SK-N-SH (cell line): ENCODE data around the gene CEP112. TPM values are rescaled to one million over a fixed set of nuclear protein-coding genes. Genes with fewer than 3 reads are reported as not detected.

Experiments
- CTCF ChIA-PET: fragments of 300-600, 350-600 bp; formaldehyde crosslinking; extraction: SDS; loops from one replicate; lab custom pipeline; 2021; lab: Yijun Ruan, JAX
- POLR2A ChIA-PET: fragments of 350-600 bp; sonication (Branson Sonifier 250); formaldehyde crosslinking; extraction: SDS; loops from one replicate; lab custom pipeline; 2020; ENCODE audit warnings: antibody characterized with exemption, inconsistent platforms; lab: Yijun Ruan, JAX
- DNase-seq: peaks from one replicate; pipeline ENCODE4 v3.0.0; 2012
- H2AFZ ChIP-seq: fragments of 200-600 bp; sonication (generic); 2 replicates; pipeline ENCODE4 v1.8.1; 2016; ENCODE audit warnings: antibody characterized with exemption, mild to moderate bottlenecking, low read depth
- H3F3A ChIP-seq: fragments of 200-600 bp; sonication (generic); replicated peaks from 2 replicates; pipeline ENCODE3; 2016; ENCODE audit warnings: antibody characterized with exemption, mild to moderate bottlenecking; ENCODE audit not compliant: insufficient read depth
- H3K27ac ChIP-seq, 2 experiments: fragments of 200-500 bp in 1 of 2; fragments of 200-600 bp in 1 of 2; sonication (Bioruptor generic) in 1 of 2; sonication (generic), shearing (Covaris generic) in 1 of 2; 2 replicates each; pipeline versions ENCODE4 v1.5.1 to v1.6.1; 2014 to 2016; ENCODE audit warnings: low read depth in 2 of 2, inconsistent platforms in 1 of 2, low read length in 1 of 2, mild to moderate bottlenecking in 1 of 2, mixed read lengths in 1 of 2
- H3K27me3 ChIP-seq: fragments of 200-600 bp; sonication (generic), shearing (Covaris generic); 2 replicates; pipeline ENCODE4 v1.6.1; 2016; ENCODE audit warnings: mixed run types; ENCODE audit not compliant: insufficient read depth
- H3K36me3 ChIP-seq, 2 experiments: fragments of 200-500 bp in 1 of 2; fragments of 200-600 bp in 1 of 2; sonication (Bioruptor generic) in 1 of 2; sonication (generic) in 1 of 2; replicated peaks in 1 of 2; 2 replicates each; pipeline versions ENCODE3 to v1.5.1; 2014 to 2016; ENCODE audit warnings: low read length in 1 of 2, mild to moderate bottlenecking in 1 of 2; ENCODE audit not compliant: insufficient read depth in 2 of 2, control insufficient read depth in 1 of 2
- H3K4me1 ChIP-seq, 2 experiments: fragments of 200-500 bp in 1 of 2; fragments of 200-600 bp in 1 of 2; sonication (Bioruptor generic) in 1 of 2; sonication (generic), shearing (Covaris generic) in 1 of 2; 2 replicates each; pipeline versions ENCODE4 v1.5.1 to v1.6.1; 2014 to 2016; ENCODE audit warnings: low read depth in 1 of 2, low read length in 1 of 2, mixed run types in 1 of 2; ENCODE audit not compliant: insufficient read depth in 2 of 2, control insufficient read depth in 1 of 2
- H3K4me2 ChIP-seq: fragments of 200-600 bp; sonication (generic), shearing (Covaris generic); 2 replicates; pipeline ENCODE4 v1.6.1; 2017; ENCODE audit warnings: mixed run types
- H3K4me3 ChIP-seq, 2 experiments: fragments of 200-500 bp in 1 of 2; fragments of 200-600 bp in 1 of 2; sonication (Bioruptor generic) in 1 of 2; sonication (generic), shearing (Covaris generic) in 1 of 2; 2 replicates each; pipeline versions ENCODE4 v1.5.1 to v1.8.1; 2014 to 2016; ENCODE audit warnings: low read depth in 2 of 2, inconsistent platforms in 1 of 2, low read length in 1 of 2, mild to moderate bottlenecking in 1 of 2, mixed read lengths in 1 of 2, moderate library complexity in 1 of 2
- H3K79me2 ChIP-seq: fragments of 200-600 bp; sonication (generic); 2 replicates; pipeline ENCODE4 v1.8.1; 2017; ENCODE audit warnings: mild to moderate bottlenecking; ENCODE audit not compliant: insufficient read depth
- H3K9ac ChIP-seq: fragments of 200-600 bp; sonication (generic); 2 replicates; pipeline ENCODE4 v1.6.1; 2017; ENCODE audit warnings: mixed run types
- H3K9me2 ChIP-seq: fragments of 200-600 bp; sonication (generic); 2 replicates; pipeline ENCODE4 v1.6.1; 2017; ENCODE audit warnings: mixed run types
- H3K9me3 ChIP-seq: fragments of 200-600 bp; sonication (generic); 2 replicates; pipeline ENCODE4 v1.6.1; 2017; ENCODE audit warnings: mixed run types, mild to moderate bottlenecking, moderate library complexity
- H4K20me1 ChIP-seq: fragments of 200-600 bp; sonication (generic); 2 replicates; pipeline ENCODE4 v1.6.1; 2017; ENCODE audit warnings: mild to moderate bottlenecking, mixed run types; ENCODE audit not compliant: insufficient read depth
- CHD2 ChIP-seq: fragments of 150-350 bp; IDR thresholded peaks from 2 replicates; pipeline ENCODE4 v1.6.1; 2018; ENCODE audit warnings: low read length; ENCODE audit not compliant: partially characterized antibody
- CTCF ChIP-seq: fragments of 200-600 bp; sonication (generic); IDR thresholded peaks from 2 replicates; pipeline ENCODE4 v1.6.1; 2017; ENCODE audit warnings: antibody characterized with exemption, mild to moderate bottlenecking, moderate library complexity
- EP300 ChIP-seq, 2 experiments: IDR thresholded peaks; 2 replicates each; pipeline versions ENCODE4 v1.4.0 to v1.6.1; 2012; ENCODE audit warnings: borderline replicate concordance in 1 of 2, low read depth in 1 of 2, low read length in 1 of 2
- FOSL2 ChIP-seq: IDR thresholded peaks from 2 replicates; pipeline ENCODE4 v1.4.0; 2012; ENCODE audit warnings: low read depth, mild to moderate bottlenecking, moderate library complexity, borderline replicate concordance
- FOXJ3 ChIP-seq: sonication (generic); formaldehyde crosslinking; IDR thresholded peaks from 2 replicates; pipeline ENCODE4 v1.5.1; 2020; ENCODE audit warnings: mild to moderate bottlenecking, missing genetic modification reagents
- NRF1 ChIP-seq: IDR thresholded peaks from 2 replicates; pipeline ENCODE4 v1.6.1; 2012; ENCODE audit warnings: low read depth, mild to moderate bottlenecking, low read length
- POLR2AphosphoS5 ChIP-seq: IDR thresholded peaks from 2 replicates; pipeline ENCODE4 v1.6.1; 2012; ENCODE audit warnings: low read depth, low read length
- TCF12 ChIP-seq: IDR thresholded peaks from 2 replicates; pipeline ENCODE4 v1.4.0; 2012
- WGBS: methylation state at CpG from one replicate; pipeline ENCODE4 v1.1.6; 2017; ENCODE audit warnings: low lambda C conversion rate; 5-methylcytosine and 5-hydroxymethylcytosine counted together
- polyA plus RNA-seq, 3 experiments: library from polyadenylated mRNA; depleted of rRNA; stranded (reverse); fragments of >200 nt; gene quantifications; 2 replicates each; pipeline ENCODE4 v1.2.3, GENCODE V29; 2012

CEP112 gene
- polyA plus RNA-seq, 1 of the 3 experiments (the other 2 are of a cell fraction), result 7.9 TPM

DNA sequence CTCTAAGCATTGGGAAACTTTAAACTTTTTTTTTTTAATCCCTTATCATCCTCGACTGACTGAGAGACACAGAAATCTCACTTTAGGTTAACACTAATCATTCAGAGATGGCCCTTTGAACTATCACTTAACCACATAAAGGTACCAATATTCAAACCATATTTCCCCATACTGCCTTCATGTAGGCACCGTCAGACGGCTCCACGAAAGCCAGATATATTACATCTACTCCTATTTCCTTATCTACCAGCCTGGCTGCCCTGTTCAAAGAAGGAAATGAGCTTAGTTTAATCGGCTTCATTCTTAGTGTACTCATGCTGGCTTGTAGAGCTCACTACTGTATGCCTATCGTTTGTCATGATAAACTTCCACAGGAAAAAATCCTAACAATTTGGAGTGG, 270.9 kb downstream of the CEP112 start:
- Histone ChIP-seq H3K4me3 (no peak overlapping the region), H3K4me2 (no peak overlapping the region), H3K9me2 (no peaks in the 10 kb centered on the region), H2AFZ (no peak overlapping the region), H3K4me1 (no peaks in the 10 kb centered on the region; a peak in 1 of 4 replicates), H3K9ac (no peak overlapping the region), H4K20me1 (no peaks in the 10 kb centered on the region), H3K36me3 (no peaks in the 10 kb centered on the region), H3K27ac (no peak overlapping the region), H3K27me3 (no peaks in the 10 kb centered on the region), H3K9me3 (no peaks in the 10 kb centered on the region), H3F3A (no peaks in the 10 kb centered on the region), H3K79me2 (no peaks in the 10 kb centered on the region)
- CTCF ChIA-PET, result interaction anchor here (1.0 to 1.1 kb wide), 2 partner anchors 43 to 245 kb away, joined by 3 read pairs; no protein-coding TSS in a partner anchor
- POLR2A ChIA-PET, result no interaction called here
- 85% methylated on average over 6 of the region's 6 CpGs for WGBS
- DNase-seq, result no peak
- no peak for TF ChIP-seq CHD2
- TF ChIP-seq FOXJ3 (CRISPR knock-in tag), result no peak
- TF ChIP-seq POLR2AphosphoS5, result no peak
- TF ChIP-seq NRF1, result no peak
- no peak for TF ChIP-seq TCF12
- TF ChIP-seq EP300 (IDR thresholded peaks at IDR 0.05; ENCODE audit: borderline replicate concordance in 1 of 2, low read depth in 1 of 2, low read length in 1 of 2), result no peak

- Histone ChIP-seq H3K4me2 (no peak overlapping the region), H3K9ac (no peak overlapping the region)
Measured at GRCh38 chr17:65918916-65919315, 273.0 kb downstream of the CEP112 start.

More at GRCh38 chr17:65918916-65919315, 273.0 kb downstream of the CEP112 start:
- Histone ChIP-seq H4K20me1 (no peaks in the 10 kb centered on the region), H3K4me1 (no peaks in the 10 kb centered on the region; a peak in 1 of 4 replicates), H3K4me3 (no peak overlapping the region), H2AFZ (no peak overlapping the region), H3K9me3 (no peaks in the 10 kb centered on the region), H3F3A (no peaks in the 10 kb centered on the region), H3K27ac (no peak overlapping the region), H3K27me3 (no peaks in the 10 kb centered on the region), H3K79me2 (no peaks in the 10 kb centered on the region), H3K36me3 (no peaks in the 10 kb centered on the region), H3K9me2 (no peaks in the 10 kb centered on the region)
- 93% methylated on average over 5 of the region's 5 CpGs for WGBS
- DNase-seq, result no peak
- ChIA-PET POLR2A (no interaction called here), CTCF (interaction anchor here (1.5 kb wide), 1 partner anchor 687 kb away, joined by 3 read pairs; no protein-coding TSS in a partner anchor)
- TF ChIP-seq CTCF, result 0 out of 2 replicates have a peak, but pooled peaks have one; percentile 9
- TF ChIP-seq FOSL2, result no peak
